Neuron (in vitro differentiated cells): ENCODE data around the gene ERO1A.
A peak's percentile ranks its signal among the peaks of the same experiment; 100 is the strongest.
"Not testable (repeated sequence)": the region's sequence is repeated elsewhere in the genome, so short reads cannot be mapped to it uniquely, and the experiment has no call there.

Experiments used
- H2AFZ ChIP-seq: one replicate; pipeline ENCODE4 v1.6.1; 2013; ENCODE audit warnings: low read depth, mild to moderate bottlenecking, inconsistent platforms, low read length, moderate library complexity
- H3K27me3 ChIP-seq: one replicate; pipeline ENCODE4 v1.6.1; 2013; ENCODE audit warnings: low read length; ENCODE audit not compliant: insufficient read depth
- H3K36me3 ChIP-seq: one replicate; pipeline ENCODE4 v1.6.1; 2013; ENCODE audit warnings: low read length; ENCODE audit not compliant: insufficient read depth
- H3K4me1 ChIP-seq: one replicate; pipeline ENCODE4 v1.6.1; 2013; ENCODE audit warnings: low read length; ENCODE audit not compliant: insufficient read depth
- H3K4me3 ChIP-seq: 2 replicates; pipeline ENCODE4 v1.5.1; 2013; ENCODE audit warnings: mild to moderate bottlenecking, low read length, moderate library complexity
- H3K9me3 ChIP-seq: one replicate; pipeline ENCODE4 v1.6.1; 2013; ENCODE audit warnings: low read length

The ERO1A gene, protein sequence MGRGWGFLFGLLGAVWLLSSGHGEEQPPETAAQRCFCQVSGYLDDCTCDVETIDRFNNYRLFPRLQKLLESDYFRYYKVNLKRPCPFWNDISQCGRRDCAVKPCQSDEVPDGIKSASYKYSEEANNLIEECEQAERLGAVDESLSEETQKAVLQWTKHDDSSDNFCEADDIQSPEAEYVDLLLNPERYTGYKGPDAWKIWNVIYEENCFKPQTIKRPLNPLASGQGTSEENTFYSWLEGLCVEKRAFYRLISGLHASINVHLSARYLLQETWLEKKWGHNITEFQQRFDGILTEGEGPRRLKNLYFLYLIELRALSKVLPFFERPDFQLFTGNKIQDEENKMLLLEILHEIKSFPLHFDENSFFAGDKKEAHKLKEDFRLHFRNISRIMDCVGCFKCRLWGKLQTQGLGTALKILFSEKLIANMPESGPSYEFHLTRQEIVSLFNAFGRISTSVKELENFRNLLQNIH

GRCh38 chr14:52695481-52696091 is at the start of gene ERO1A:
TSS of gene ERO1A (minus strand) at chr14:52695558. CDS start at chr14:52695481, 77 bp downstream.
- Histone ChIP-seq H2AFZ (peak within 1 kb of the TSS; percentile 95), H3K4me3 (peak within 1 kb of the TSS; percentile 94)

GRCh38 chr14:52741865-52742264 is 46.5 kb upstream of the ERO1A start:
- peaks cover 19% of the 10 kb centered on the region for H3K36me3 ChIP-seq
- no peak overlapping the region for H3K4me3 ChIP-seq
- no peaks in the 10 kb centered on the region for H3K4me1 ChIP-seq
- H3K27me3 ChIP-seq = no peaks in the 10 kb centered on the region
- H3K9me3 ChIP-seq = peaks cover 2% of the 10 kb centered on the region
- no peak overlapping the region for H2AFZ ChIP-seq

More at GRCh38 chr14:52695481-52696091, at the start of gene ERO1A:
- Histone ChIP-seq H3K36me3 (no peaks in the 10 kb centered on the region), H3K4me1 (peaks cover 11% of the 10 kb centered on the region), H3K27me3 (no peaks in the 10 kb centered on the region), H3K9me3 (no peaks in the 10 kb centered on the region)

- Histone ChIP-seq H2AFZ (no peak overlapping the region), H3K27me3 (no peaks in the 10 kb centered on the region), H3K9me3 (peaks cover 2% of the 10 kb centered on the region), H3K4me3 (no peak overlapping the region), H3K36me3 (peaks cover 14% of the 10 kb centered on the region), H3K4me1 (no peaks in the 10 kb centered on the region)
These were observed 45.4 kb upstream of the ERO1A start for GRCh38 chr14:52740751-52741150.

DNA sequence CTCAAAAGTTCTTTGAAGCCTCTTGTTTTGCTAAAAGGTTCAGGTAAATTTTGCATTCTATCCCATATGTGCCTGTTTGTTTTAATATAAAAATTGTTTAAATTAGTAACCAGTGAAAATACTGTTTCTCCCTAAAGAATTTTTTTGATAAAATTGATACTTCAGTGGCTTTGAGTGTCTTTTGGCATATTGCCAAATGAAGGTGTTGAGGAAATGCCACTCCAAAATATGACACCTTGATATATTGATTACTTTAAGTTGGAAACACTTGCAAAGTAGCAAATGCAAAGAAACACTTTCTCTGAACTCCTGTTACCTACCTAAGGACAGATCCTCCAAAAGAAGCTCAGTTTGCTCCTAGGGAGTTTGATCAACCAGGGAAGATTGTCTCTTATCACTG is 43.1 kb upstream of the ERO1A start:
- Histone ChIP-seq H2AFZ (no peak overlapping the region), H3K36me3 (peaks cover 14% of the 10 kb centered on the region), H3K9me3 (peaks cover 6% of the 10 kb centered on the region), H3K4me3 (no peak overlapping the region), H3K27me3 (no peaks in the 10 kb centered on the region), H3K4me1 (no peaks in the 10 kb centered on the region)

DNA sequence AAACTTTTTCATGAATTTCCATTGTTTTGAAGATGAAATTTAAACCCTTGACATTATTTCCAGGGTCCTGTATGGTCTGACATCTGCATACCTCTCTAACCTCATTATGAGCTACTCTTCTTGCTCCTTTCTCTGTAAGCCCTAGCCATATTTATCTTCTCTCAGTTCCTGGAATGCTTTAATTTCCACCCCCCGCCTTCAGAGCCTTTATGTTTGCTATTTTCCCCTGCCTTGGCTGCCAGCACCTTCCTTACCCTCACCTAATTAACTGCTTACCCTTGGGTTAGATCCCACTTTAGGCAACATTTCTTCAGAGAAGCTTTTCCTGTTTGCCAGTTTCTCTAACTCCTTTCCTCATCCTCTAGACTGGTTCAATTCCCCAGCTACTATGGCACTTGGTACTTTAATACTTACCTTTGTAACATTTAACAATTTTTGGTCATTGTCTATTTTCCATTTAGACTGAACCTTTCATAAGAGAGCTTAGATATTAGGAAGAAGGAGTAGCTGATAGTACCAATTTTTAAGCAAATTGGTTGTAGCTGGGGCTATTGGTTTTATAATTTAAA is 40.6 kb upstream of the ERO1A start:
- peaks cover 4% of the 10 kb centered on the region for H3K9me3 ChIP-seq
- peaks cover 19% of the 10 kb centered on the region for H3K36me3 ChIP-seq
- no peaks in the 10 kb centered on the region for H3K27me3 ChIP-seq
- no peak overlapping the region for H3K4me3 ChIP-seq
- peaks cover 6% of the 10 kb centered on the region for H3K4me1 ChIP-seq
- no peak overlapping the region for H2AFZ ChIP-seq

DNA sequence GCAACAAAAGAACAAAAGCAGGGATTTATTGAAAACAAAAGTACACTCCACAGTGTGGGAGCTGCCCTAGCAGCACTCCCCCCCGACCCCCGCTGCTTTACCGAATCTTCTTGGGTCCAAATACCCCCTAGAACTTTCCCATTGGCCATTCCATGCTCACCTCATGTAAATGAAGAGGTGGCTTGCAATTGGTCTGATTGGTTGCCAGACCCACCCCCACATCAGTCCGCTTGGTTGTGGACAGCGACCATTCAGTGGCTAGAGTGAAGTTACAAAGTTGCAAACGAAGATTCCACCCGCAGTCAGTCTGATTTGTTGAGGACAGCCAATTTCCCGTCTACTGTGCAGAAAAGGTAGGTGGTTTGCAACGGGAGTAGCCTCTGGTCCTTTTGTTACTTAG is 38.5 kb upstream of the ERO1A start:
- Histone ChIP-seq H3K36me3 (peaks cover 15% of the 10 kb centered on the region), H3K27me3 (no peaks in the 10 kb centered on the region), H3K9me3 (peaks cover 4% of the 10 kb centered on the region), H3K4me3 (no peak overlapping the region), H2AFZ (no peak overlapping the region), H3K4me1 (peaks cover 7% of the 10 kb centered on the region)

DNA sequence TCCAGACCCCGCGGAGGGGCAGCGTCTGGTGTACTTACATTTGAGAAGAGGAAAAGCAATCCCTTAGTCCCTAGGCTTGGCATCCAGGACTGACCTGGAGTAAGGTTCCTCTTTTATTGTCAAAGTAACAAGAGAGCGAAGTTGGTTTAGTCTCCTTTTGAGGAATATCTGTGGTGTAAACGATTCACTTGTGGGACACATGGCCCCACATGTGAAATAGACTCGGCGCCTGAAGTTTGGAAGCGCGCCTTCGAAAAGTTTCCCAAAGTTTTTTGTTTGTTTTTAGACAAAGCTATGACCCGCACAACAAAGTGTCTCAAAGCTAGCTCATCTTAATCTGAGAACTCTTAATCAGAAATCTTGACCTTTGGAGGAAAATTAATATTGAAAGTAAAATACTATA is 35.4 kb upstream of the ERO1A start:
- Histone ChIP-seq H3K9me3 (peaks cover 4% of the 10 kb centered on the region), H2AFZ (peak overlapping the region; percentile 85), H3K4me3 (peak overlapping the region; percentile 82), H3K4me1 (peaks cover 7% of the 10 kb centered on the region), H3K36me3 (peaks cover 32% of the 10 kb centered on the region), H3K27me3 (no peaks in the 10 kb centered on the region)

DNA sequence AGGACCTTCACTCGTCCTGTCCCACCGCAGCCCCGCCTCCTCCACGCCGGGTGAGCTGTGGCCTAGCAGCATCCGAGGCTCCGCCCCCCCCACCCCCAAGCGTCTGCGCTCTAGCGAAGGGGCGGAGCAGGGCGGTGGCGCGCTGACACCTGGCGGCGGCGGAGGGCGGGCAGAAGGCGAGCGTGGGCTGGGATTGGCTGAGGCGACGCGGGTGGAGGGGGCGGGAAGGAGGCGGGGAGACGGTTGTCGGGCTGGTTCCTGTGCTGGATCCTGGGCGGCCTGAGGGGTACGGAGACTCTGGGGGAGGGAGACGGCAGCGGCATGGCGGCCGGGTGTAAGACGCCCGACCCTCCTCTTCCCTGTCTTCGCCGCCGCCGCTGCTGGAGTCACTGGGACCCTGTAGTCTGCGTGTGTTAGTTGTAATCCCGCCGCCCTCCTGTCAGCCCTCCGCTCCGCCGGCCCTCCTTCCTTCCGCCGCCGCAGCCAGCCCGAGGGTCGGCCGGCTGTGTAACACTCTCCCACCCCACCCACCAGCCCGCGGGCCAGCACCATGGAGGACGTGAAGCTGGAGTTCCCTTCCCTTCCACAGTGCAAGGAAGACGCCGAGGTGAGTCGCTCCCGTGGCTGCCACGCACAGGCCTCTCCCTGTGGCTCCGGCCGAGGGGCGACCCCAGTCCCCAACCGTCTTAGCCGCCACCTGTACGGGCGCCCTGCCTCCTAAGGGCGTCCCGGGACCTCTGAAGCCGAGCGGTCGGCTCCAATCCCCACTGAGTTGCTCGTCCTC is 34.8 kb upstream of the ERO1A start, which contains the start of gene STYX:
Gene STYX (plus strand): TSS at position 242 of the 784 bp plus-strand sequence. CDS start 309 bp downstream, at position 551.
- H2AFZ ChIP-seq = peak within 1 kb of the TSS; percentile 85

GRCh38 chr14:52729585-52729924 is 34.2 kb upstream of the ERO1A start:
- Histone ChIP-seq H3K27me3 (no peaks in the 10 kb centered on the region), H3K4me3 (peak overlapping the region; percentile 35), H2AFZ (no peak overlapping the region), H3K36me3 (peaks cover 43% of the 10 kb centered on the region), H3K4me1 (peaks cover 7% of the 10 kb centered on the region), H3K9me3 (peaks cover 4% of the 10 kb centered on the region)

More for the DNA sequence above, 34.8 kb upstream of the ERO1A start, which contains the start of gene STYX:
- no peaks in the 10 kb centered on the region for H3K27me3 ChIP-seq
- H3K36me3 ChIP-seq = peaks cover 38% of the 10 kb centered on the region
- H3K4me3 ChIP-seq = peak within 1 kb of the TSS; percentile 82
- peaks cover 4% of the 10 kb centered on the region for H3K9me3 ChIP-seq
- peaks cover 7% of the 10 kb centered on the region for H3K4me1 ChIP-seq

GRCh38 chr14:52729035-52729434 is 33.7 kb upstream of the ERO1A start:
- not testable (repeated sequence) for H3K9me3 ChIP-seq, H2AFZ ChIP-seq, H3K4me1 ChIP-seq, H3K4me3 ChIP-seq, H3K27me3 ChIP-seq
- peaks cover 45% of the 10 kb centered on the region for H3K36me3 ChIP-seq

- not testable (repeated sequence) for H3K27me3 ChIP-seq, H3K9me3 ChIP-seq, H2AFZ ChIP-seq, H3K4me3 ChIP-seq, H3K4me1 ChIP-seq
- H3K36me3 ChIP-seq = peaks cover 55% of the 10 kb centered on the region
These were observed 32.2 kb upstream of the ERO1A start for GRCh38 chr14:52727509-52727908.

GRCh38 chr14:52724360-52724644 is 28.9 kb upstream of the ERO1A start:
- H3K27me3 ChIP-seq = no peaks in the 10 kb centered on the region
- no peaks in the 10 kb centered on the region for H3K4me1 ChIP-seq
- H3K36me3 ChIP-seq = peaks cover 82% of the 10 kb centered on the region
- H3K4me3 ChIP-seq = no peak overlapping the region
- no peak overlapping the region for H2AFZ ChIP-seq
- no peaks in the 10 kb centered on the region for H3K9me3 ChIP-seq
